Esophagus muscularis mucosa (tissue), 3 donors: ENCODE data around the gene SLC25A42.

Source experiments
- CTCF ChIP-seq, 3 experiments: fragments of 200-600 bp in 2 of 3; fragments of 450-650 bp in 1 of 3; sonication (generic) in 2 of 3; IDR thresholded peaks; one replicate each; pipeline ENCODE4 v1.5.1; 2017 to 2019; ENCODE audit warnings: antibody characterized with exemption in 3 of 3, mild to moderate bottlenecking in 2 of 3, moderate library complexity in 1 of 3
- POLR2A ChIP-seq: fragments of 450-650 bp; IDR thresholded peaks from one replicate; pipeline ENCODE4 v1.6.1; 2017; ENCODE audit warnings: antibody characterized with exemption, moderate library complexity, mild to moderate bottlenecking, low read depth
- POLR2AphosphoS5 ChIP-seq, 2 donors: sonication (generic); formaldehyde crosslinking; IDR thresholded peaks; one replicate each; pipeline ENCODE4 v1.6.1; 2017; ENCODE audit warnings: antibody characterized with exemption in 2 of 2

DNA sequence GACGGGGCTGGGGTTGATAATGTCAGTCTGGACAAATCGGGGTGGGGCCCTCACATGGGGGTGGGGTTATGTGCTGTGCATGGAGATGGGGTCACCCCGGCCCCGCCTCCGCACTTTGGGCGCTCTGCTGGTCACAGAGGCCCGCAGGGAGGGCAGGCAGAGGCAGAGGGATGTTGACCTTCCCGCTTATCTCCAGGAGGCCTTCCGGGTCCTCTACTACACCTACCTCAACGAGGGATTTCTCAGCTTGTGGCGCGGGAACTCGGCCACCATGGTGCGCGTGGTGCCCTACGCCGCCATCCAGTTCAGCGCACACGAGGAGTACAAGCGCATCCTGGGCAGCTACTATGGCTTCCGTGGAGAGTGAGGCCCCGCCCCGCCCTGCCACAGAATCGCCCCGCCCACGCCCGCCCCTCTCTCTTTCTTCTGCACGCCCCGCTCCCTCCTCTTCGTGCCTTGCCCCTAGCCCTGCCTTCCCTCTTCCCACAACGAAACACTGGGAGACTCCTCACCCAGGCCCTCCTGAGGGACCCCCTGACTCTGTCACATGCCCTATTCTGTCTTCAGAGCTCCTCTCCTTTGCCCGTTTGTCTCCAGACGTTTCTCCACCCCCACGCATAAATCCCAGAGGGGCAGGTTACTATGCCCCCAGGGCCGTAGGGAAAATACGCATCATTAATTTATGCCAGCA is 41.7 kb downstream of the SLC25A42 start:
- TF ChIP-seq CTCF (IDR thresholded peaks at IDR 0.05) = no peak
- no peak for TF ChIP-seq POLR2AphosphoS5 (IDR thresholded peaks at IDR 0.05)
- TF ChIP-seq POLR2A = no peak
